NCI-H2081 (cell line): ENCODE measurements around the gene LARGE2.
"Not testable (repeated sequence)": the region's sequence is repeated elsewhere in the genome, so short reads cannot be mapped to it uniquely, and the experiment has no call there.

Experiments used
- DNase-seq, 2 experiments: peaks; one replicate each; lab custom pipeline; 2025; lab: John Stamatoyannopoulos, UW

The LARGE2 gene

DNA sequence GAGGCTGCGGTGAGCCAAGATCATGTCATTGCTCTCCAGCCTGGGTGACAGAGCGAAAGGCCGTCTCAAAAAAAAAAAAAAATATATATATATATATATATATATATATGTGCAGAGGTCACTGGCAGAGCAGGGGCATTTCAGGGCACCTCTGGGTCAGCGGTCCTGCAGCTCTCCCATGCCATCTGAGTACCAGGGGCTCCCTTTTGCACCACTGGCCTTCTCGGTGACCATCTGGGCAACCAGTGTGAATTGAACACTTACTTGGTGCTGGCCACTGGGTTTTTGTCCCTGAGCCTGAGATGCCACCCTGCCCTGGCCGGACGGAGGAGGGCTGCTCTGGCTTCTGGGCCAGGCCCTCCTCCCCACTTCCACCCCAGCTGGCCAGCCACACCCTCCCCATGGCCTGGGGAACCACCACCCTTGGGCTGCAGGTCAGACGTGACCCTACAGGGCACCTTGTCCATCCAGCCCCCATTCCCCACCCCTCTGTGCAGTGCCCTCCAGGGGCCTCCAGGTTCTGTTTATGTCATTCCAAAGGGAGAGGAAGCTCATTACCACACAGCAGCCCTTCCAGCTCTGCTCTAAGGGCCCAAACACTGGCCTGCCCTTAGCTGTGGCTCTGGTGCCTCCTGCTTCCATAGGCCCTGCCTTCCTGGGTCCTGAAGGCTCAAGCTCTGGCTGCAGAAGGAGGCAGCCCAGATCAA lies 26.8 kb upstream of the LARGE2 start:
- DNase-seq = no peak

DNA sequence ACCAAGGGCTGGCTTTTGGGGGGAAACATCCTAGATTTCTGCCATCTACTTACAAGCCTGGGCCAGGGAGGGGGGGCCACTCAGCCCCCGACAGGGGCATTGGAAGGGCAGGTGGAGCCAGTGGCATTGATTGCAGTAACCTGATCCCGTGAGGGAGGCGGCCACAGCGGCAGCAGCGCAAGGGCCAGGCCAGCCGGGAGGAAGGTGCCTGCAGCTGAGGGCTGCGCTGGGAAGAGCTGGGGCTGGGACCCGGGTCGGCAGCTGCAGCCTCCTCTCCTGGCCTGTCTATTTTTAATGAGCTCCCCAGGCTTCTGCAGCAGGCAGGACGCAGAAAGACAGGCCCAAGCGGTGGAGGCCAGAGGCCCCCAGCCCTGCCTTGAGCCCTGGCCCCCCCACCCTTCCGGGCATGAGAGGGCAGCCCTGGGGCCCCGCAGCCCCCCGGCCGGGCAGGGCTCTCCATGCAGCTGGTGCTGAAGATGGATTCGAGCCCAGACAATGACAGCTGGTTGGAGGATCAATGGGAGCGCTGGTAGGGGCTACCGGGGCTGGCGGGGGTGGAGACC lies 26.0 kb upstream of the LARGE2 start:
- peak; percentile 89 to 93 for DNase-seq

DNA sequence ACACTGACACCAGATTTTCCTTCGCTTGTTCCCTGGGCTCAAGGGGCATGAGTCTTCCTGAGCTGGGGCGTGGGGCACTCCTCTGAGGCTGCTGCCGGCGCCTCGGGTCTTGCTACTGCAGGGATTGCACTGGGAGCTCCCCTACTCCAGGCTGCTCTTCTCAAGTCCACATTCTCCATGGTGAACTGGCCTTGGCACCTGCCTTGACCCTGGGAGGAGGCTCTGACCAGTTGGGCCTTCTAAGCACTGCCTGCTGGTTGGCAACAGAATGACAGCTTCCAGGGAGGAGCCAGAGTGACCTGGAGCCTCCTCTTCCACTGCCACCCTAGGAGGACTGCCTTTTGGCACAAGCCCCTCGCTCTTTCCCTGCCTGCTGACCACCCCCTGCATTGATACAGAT lies 24.9 kb upstream of the LARGE2 start:
- DNase-seq = no peak

DNA sequence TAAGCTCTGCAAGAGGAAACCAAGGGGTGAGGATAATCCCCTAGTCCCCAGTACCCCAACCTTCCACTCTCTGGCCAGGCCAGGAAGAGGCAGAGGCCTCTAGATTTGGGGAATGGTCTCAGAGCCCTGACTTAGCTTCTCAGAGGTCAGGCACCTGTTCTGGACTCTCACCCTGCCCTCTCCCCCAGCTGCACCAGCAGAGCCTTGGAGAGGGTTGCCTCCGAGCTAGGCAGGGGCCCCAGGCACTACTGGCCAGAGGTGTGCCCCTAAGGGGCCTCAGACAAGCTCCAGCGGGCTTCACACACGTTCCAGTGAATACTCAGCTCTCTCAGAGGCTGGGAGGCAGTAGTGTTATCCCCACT lies 23.4 kb upstream of the LARGE2 start:
- DNase-seq = no peak

DNA sequence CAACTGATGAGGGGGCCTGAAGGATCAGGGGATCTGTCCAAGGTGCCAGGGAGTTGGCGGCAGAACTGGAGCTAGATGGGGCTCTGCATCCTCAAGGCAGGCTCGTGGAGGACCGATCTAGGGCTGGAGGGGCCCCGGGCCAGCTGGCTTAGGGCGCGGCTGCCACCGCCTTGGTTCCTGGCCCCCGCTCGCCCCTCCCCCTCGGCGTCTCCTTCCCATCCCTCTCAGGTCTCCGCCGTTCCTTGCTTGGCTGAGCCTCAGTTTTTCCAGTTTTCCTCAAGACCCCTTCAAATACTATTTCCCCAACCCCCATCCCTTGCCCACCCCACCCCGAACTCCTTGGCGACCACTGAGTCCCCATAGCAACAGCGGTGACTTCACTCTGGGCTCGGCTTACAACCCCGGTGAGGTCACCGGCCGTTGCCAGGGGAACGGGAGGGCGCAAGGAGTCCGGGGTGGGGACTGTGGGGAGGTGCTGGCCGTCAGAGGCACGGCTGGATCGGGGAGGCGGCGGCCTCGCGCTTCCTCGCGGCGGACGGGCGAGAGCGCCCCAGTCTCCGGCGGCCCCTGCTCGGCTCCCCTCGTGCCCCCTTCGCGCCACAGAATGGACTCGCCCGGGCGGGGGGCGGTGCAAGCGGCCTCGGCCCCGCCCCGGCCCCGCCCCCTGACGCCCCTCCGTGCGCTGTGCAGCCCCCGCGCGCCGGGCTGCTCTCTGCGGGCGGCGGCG lies 22.8 kb upstream of the LARGE2 start:
- peak; percentile 93 for DNase-seq

DNA sequence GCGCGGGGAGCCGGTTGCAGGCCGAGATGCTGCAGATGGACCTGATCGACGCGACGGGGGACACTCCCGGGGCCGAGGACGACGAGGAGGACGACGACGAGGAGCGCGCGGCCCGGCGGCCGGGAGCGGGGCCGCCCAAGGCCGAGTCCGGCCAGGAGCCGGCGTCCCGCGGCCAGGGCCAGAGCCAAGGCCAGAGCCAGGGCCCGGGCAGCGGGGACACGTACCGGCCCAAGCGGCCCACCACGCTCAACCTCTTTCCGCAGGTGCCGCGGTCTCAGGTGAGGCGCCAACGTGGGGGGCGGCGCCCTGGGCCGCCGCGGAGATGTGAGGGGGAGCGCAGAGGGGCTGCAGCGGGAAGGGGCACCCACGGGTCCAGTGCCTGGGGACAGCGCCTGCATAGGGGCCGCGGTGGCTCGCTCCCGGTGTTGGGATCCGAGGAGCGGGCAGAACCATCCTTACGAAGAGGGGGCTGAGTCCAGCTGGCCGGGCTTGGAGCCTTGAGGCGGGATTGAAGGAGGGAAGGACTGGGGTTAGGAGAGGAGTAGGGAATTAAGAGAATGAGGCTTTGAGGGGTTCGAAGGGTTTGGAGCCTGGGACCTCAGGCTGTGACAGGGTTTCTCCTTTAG lies 22.2 kb upstream of the LARGE2 start:
- not testable (repeated sequence) for DNase-seq

DNA sequence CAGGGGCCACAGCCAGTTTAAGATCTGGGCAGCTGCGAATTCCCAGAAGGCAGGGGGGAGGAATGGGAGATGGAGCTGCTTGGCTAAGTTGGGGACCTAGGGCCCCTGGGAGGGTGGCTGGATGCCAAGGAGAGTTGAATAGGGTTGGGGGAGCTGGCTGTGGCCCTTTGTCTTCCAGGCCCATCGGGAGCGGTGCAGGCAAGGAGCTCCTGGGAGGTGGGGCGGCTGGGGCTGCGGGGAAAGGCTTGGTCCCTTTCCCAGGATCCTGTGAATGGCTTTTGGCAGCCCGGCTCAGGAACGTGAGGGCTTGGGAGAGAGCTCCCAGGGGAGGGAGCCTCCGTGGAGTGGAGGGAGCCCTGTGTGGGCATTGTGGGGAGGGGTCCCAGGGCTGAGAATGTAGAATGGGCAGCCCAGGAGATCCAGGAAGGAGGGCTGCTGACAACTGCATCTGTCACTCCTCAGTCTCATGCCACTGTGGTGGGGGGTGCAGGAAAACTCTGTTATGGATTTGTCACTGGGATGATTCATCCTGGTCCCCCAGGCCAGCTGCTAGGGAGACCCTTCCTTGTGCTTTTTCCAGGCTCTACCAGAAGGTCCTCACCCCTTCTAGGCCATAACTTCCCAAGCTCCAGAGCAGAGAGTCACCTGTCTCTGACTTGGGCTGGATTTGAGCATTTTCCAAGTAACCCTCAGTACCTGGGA lies 21.4 kb upstream of the LARGE2 start:
- DNase-seq = no peak

DNA sequence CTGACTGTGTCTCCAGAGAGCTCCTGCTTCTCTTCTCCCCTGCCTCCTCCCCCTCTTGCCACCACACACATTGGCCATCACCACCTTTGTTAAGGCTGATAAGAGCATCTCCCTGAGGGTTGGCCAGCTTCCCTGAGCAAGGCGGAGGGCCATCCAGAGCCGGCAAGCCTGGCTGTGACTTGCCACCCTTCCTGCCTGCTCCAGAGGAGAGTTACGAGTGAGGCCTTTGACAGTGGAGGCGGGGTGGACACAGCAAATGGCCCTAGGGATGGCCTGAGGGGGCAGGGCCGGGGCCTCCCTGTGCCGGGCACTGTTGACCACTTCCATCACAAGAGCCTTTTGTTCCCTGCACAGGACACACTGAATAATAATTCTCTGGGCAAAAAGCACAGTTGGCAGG lies 20.8 kb upstream of the LARGE2 start:
- no peak for DNase-seq

DNA sequence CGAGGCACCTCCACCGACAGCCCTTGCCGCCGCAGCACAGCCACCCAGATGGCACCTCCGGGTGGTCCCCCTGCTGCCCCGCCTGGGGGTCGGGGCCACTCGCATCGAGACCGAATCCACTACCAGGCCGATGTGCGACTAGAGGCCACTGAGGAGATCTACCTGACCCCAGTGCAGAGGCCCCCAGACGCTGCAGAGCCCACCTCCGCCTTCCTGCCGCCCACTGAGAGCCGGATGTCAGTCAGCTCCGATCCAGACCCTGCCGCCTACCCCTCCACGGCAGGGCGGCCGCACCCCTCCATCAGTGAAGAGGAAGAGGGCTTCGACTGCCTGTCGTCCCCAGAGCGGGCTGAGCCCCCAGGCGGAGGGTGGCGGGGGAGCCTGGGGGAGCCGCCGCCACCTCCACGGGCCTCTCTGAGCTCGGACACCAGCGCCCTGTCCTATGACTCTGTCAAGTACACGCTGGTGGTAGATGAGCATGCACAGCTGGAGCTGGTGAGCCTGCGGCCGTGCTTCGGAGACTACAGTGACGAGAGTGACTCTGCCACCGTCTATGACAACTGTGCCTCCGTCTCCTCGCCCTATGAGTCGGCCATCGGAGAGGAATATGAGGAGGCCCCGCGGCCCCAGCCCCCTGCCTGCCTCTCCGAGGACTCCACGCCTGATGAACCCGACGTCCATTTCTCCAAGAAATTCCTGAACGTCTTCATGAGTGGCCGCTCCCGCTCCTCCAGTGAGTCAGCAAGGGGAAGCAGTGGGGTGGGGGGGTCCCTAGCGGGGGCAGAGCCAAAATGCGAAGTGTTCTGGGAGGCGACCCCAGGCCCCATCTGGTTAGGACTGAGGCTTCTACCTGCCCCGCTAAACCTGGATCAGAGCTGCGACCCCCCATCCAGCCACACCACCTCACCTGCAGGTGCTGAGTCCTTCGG lies 19.7 kb upstream of the LARGE2 start:
- no peak for DNase-seq

DNA sequence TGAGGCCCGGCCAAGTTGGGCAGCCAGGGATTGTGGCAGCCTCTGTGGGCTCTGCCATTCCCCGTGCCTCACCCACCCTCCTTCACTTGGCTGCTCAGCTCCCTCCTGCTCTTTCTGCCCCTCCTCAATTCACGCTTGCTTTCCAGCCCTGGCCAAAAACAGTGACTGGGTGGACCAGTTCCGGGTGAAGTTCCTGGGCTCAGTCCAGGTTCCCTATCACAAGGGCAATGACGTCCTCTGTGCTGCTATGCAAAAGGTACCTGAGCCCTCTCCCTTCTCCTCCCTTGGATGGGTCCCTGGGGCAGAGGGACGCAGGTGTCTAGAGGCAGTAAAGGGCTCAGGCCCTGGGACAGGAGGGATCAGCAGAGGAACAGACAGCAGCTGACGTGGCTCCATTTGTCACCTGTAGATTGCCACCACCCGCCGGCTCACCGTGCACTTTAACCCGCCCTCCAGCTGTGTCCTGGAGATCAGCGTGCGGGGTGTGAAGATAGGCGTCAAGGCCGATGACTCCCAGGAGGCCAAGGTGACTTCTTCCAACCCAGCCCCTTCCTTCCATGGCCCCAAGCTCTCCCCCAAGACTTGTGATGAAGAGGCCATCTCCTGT lies 18.0 kb upstream of the LARGE2 start:
- DNase-seq = no peak

DNA sequence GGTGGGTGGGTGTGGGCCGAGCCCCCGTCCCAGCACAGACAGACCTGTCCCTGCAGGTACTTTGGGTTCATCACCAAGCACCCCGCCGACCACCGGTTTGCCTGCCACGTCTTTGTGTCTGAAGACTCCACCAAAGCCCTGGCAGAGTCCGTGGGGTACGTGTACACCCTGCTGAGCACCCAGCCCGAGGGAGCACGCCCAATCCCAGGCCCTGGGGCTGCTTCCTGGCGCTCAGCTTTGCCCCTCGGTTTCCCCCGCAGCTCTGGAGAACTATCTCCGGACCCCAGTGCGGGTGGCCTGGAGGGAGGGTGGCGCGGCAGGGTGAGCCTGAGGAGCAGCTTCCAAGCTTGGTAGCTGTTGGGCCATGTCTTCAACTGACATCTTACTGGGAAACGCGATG lies 17.4 kb upstream of the LARGE2 start:
- no peak for DNase-seq

DNA sequence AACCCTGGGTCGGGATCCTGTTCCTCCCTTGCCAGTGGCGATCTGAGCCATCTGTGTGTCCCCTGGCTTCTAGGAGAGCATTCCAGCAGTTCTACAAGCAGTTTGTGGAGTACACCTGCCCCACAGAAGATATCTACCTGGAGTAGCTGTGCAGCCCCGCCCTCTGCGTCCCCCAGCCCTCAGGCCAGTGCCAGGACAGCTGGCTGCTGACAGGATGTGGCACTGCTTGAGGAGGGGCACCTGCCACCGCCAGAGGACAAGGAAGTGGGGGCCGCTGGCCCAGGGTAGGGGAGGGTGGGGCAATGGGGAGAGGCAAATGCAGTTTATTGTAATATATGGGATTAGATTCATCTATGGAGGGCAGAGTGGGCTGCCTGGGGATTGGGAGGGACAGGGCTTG lies 16.9 kb upstream of the LARGE2 start:
- DNase-seq = not testable (repeated sequence)

DNA sequence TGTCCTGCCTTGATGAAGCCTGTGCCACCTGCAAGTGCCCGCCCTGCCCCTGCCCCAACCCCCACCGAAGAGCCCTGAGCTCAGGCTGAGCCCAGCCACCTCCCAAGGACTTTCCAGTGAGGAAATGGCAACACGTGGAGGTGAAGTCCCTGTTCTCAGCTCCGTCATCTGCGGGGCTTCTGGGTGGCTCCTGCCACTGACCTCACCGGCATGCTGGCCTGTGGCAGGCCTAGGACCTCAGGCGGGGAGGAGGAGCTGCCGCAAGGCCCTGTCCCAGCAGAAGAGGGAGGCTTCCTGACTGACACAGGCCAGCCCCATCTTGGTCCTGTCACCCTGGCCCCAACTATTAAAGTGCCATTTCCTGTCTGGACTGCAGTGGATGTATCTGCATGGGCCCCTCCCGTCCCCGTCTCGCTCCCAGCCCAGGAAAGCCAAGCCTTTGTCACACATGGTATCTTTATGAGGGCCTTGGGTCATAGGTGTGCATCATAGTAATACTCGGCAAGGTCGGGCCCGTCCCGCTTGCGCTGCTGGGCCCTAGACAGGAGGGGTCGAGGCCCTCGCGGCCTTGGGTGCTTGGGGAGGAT lies 16.3 kb upstream of the LARGE2 start:
- DNase-seq = no peak

DNA sequence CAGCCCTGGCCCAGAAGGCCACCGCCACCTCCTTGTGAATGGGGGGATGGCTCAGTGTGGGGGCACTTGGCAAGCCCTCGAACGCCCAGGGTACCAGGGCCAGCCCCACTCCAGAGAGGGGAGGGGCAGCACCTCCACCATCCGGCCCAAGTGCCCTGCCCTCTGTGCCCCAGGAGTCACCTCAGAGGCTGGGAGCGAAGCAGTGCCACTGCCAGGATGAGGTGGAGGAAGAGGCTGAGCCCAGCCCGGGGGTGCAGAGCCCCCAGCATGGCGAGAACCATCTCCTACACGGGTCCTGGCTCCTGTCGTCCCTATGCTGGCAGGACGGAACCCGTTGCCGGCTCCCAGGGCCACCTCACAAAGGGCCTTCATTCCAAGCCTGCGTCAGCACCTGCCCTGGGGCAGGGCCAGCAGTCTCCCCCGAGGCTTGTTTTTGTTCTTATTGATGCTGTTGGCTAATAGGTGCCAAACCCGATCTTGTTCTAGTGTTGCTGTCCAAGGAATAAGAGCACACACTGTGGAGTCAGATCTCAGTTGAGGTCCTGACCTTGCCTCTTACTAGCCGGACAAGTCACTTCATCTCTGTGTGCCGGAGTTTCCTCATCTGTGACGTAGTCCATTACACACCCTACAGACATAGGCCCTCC lies 15.4 kb upstream of the LARGE2 start, which contains the start of gene FREY1:
Gene FREY1 (minus strand): TSS at position 307 of the 647 bp plus-strand sequence. CDS start 26 bp downstream, at position 281.
- no peak for DNase-seq

DNA sequence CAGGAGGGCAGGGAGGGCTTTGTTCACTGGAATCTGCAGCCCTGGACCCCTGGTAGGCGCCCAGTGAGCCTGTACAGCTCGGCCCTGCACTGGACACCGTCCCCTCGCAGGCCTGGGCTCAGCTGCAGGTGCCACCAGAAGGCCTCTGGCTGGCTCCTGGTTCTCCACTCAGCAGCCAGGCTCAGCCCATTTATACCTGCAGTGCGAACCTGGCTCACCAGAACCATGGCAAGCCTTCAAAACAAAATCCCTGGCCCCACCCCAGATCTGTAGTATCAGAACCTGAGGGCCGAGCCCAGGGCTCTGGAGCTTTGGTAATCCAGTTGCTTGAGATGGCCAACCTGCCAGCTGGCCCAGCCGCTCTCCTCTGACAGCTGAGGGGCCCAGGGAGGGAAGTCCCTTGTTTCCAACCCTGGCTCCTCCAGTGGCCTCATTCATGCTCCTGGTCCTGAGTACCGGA lies 14.5 kb upstream of the LARGE2 start:
- DNase-seq = no peak

DNA sequence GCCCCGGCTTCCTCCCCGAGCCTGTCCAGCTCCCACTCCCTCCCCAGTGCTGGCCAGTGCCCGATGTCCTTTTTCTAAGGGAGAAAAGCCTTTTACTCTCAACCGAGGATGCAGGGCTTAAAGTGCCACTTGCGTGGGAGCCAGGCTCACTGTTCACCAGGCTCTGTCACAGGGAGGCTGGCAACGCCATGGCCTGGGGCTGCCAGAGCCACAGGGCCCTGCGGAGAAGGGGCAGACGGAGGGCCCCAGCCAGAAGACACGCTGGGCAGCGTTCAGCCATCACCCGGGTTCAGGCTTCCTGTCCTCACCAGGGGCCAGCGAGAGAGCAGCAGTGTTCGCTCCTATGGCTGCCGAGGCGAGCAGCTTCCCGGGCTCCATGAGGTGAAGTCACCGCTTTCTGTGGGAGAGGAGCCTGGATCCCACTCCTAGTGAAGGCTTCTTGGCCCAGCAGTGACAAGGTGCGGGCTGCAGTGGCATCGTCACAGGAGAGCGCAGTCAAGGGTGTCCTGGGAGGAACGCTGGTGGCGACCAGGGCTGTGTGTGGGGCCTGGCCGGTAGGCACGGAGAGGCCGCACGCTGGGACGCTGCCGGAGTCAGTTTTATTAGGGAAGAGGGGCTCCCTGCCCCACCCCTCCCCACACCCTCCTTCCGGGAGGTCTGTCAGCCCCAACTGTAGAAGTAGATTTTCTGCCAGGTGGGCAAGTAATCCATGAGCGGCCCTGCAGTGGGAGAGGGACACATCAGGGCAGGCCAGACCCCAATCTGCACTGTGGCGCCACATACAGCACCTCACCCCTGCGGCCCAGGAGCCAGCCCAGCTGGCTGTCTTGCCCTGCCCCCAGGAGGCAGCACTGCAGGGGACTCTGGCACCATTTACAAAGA lies 12.6 kb upstream of the LARGE2 start:
- DNase-seq = no peak

DNA sequence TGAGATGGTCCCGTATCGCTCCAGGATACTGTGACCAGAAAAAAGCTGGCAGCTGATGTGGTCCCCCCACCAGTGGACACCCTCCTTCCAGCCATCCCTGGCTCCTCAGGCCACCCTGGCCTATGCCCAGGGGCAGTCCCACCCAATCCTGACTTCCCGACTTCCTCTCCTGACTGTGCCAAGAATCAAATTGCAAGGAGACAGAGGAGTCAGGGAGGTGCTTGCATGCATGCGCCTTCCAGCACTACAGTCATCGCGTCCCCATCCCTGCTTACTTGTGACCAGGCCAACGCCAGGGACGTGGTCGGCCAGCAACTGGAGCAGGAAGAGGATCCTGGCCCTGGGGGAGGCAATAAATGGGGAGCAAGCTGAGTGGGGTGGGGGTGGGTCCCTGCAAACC lies 11.8 kb upstream of the LARGE2 start:
- DNase-seq = no peak

DNA sequence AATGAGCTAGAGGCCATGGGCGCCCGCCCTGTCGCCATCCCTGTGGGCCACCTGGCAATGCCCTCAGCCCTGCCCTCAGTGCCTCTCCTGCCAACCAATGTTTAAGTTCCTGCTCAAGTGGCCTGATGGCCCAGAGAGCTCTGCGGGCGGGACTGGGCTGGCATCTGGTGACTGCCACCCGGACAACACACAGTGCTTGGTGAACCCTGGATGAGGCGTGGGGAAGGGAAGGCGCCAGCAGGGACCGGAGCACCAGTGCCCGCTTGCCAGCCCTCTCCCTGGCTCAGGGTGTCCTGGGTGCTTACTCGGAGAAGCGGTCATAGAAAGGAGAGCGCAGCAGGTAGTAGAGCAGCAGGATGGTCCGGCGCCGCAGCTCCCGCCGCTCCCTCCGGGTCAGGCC lies 8.9 kb upstream of the LARGE2 start:
- no peak for DNase-seq
